ENCODE measurements around the gene COMMD8.

Gene COMMD8

DNA sequence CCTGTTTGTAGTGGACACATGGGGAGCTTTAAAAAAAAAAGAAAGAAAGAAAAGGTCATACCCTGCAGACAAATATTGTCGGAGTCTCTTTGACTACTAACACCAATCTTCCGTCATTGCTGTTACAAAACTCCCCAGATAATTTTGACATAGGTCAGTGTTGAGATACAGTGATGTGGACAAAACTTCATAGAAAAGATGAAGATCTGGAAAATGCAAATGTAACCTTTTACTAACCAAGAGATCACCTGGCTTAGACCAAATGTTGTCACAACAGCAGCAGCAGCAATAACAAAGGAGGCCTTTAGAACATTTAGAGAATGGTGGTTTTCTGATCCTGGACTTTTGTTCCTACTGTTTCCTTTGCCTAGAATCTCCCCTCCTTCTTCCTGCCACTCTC, 8.1 kb upstream of the COMMD8 start:
- DNase-seq, result no peak

DNA sequence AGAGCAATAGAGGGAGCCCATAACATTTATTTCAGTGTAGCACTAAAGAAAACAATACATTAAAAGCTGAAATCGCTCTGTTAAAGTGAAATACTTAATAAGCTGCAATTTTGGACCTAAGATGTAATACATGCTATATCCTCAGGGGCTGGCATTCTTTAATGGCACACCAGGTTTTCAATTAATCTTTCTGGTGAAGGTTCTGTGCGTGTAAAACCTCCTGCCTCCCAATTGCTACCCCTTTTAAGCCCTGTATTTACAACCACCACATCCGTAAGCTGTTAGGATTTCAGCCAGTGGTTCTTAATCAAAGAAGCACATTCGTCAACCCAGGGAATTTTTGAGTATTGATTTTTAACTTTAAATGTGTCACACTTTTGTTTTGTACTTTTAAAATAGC, 7.6 kb upstream of the COMMD8 start:
- DNase-seq, result no peak

- DNase-seq, result no peak
These were observed 6.4 kb upstream of the COMMD8 start for GRCh38 chr4:47469951-47470350.

DNA sequence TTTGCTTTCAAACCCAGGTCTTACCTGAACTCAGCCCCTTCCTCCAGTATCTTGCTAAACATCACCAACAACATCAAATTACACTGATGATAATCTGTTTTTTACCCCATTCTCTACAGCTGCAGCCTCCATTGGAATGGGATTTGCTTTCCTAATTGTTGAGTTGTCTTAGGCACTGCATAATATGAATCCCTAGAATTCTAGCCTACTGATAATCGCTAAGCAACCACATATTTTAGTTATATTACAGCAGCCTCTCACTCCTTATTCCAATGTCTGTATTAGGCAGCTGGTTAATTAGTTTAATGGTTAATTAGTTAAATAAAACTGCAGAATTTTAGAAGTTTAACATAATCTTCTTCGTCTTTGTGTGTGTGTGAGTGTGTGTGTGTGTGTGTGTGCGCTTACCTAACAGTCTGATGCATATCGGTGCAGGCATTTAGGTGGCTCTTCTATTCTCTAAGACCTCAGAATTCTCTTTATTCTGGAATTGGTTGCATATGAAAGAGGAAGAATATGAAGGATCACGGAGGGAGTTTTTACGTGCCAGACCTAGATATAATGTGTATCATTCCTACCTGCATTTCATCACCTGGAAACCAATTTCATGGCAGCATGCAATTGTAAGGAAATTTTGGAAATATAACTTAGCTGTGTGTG, 5.3 kb upstream of the COMMD8 start:
- no peak for DNase-seq

- no peak for DNase-seq
These were observed 2.7 kb upstream of the COMMD8 start for GRCh38 chr4:47466056-47466785.

- DNase-seq, result no peak
These were observed 1.5 kb upstream of the COMMD8 start for GRCh38 chr4:47465004-47465403.

GRCh38 chr4:47462799-47463234, 685 bp downstream of the COMMD8 start:
- DNase-seq, result no peak

DNA sequence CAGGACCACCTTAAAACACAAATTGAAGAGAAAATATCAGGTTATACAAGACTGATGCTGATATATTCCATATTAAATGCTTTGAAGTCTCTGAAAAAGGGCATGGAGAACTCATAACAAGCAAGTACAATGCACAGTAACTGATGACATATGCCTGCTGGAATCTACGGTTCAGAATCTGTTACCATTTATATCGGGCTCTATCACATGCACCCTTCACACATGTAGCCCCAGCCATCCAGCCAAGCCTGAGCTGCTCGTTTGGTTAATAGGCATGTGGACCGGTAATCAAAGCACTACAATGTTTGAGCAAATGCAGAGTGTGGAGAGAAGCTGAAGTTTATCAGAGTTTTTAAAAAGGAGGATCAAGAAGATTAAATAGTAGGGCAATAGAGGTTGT, 11.8 kb downstream of the COMMD8 start:
- no peak for DNase-seq

- no peak for DNase-seq
These were observed 19.5 kb downstream of the COMMD8 start for GRCh38 chr4:47444031-47444430.

- peak in 1 of 2 donors; percentile 59 for DNase-seq
These were observed 20.5 kb downstream of the COMMD8 start for GRCh38 chr4:47442980-47443379.

- DNase-seq, result no peak
These were observed 28.6 kb downstream of the COMMD8 start for GRCh38 chr4:47434931-47435330.

DNA sequence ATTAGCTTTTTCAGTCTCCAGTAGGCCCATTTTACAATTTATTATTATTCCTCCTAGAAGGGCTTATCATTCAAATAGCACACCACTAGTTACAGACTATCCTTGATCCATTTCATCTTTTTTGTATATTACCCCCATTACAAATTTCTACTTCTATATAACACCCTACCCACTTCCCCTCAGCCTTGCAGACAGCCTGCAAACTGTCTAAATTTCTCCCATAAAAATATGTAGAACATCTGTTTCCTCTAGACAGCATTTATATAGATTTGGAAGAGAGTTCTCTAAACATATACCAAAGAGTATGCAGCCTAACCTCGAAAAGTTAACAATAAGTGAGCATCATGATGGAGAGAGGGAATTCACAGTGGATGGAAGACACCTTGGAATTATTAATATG, 30.8 kb downstream of the COMMD8 start:
- DNase-seq, result peak in 1 of 2 donors; percentile 45

- no peak for DNase-seq
These were observed 35.6 kb downstream of the COMMD8 start for GRCh38 chr4:47427935-47428334.

- DNase-seq, result no peak
These were observed 37.9 kb downstream of the COMMD8 start for GRCh38 chr4:47425628-47426027.

DNA sequence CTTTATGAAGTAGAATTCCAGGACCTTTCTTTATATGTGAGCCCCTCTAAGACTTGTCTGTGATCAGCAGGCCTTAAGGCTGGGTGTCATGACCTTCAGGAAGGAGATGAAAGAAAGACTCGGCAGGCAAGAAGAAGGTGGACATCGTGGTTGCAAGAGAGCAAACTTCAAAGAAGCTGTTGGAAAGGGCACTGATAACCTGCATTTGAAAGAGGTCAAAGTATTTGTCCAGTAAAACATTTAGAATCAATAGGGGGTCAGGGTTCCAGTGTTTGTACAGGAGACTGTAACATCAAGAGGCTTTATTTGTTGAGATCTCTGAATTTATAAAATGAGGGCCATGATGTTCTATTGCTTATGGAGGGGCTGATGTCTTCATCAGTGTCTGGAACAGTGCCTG, 44.2 kb downstream of the COMMD8 start:
- no peak for DNase-seq

- no peak for DNase-seq
These were observed 45.4 kb downstream of the COMMD8 start for GRCh38 chr4:47418147-47418546.

- DNase-seq, result no peak
These were observed 47.8 kb downstream of the COMMD8 start for GRCh38 chr4:47415719-47416118.

- DNase-seq, result no peak
These were observed 50.0 kb downstream of the COMMD8 start for GRCh38 chr4:47413521-47413920.

GRCh38 chr4:47410271-47410670, 53.2 kb downstream of the COMMD8 start:
- DNase-seq, result no peak

DNA sequence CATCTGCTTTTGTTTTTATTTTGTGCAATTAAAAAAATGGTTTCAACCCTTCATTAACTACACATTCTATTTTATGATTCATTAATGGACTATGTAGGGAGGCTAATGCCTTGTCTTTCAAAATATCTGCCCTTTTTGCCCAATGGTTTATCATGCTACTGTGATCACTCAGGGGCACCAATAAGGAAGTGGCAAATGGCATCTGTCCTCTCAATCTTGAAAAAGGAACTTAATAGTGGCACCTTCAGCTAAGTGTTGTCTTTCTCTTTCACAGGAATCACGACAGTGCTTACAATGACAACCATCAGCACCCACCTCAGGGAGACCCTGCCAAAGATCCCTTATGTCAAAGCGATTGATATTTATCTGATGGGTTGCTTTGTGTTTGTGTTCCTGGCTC, 57.1 kb downstream of the COMMD8 start:
- no peak for DNase-seq
